HEK293T (cell line): ENCODE results near the gene SGF29.
"Not testable (repeated sequence)": the region's sequence is repeated elsewhere in the genome, so short reads cannot be mapped to it uniquely, and the experiment has no call there.

ENCODE experiments used
- BHLHE40 ChIP-seq: fragments of 450-650 bp; IDR thresholded peaks from 2 replicates; pipeline ENCODE4 v1.6.1; 2016; ENCODE audit warnings: mild to moderate bottlenecking, moderate library complexity, borderline replicate concordance
- ELF4 ChIP-seq: fragments of 450-650 bp; IDR thresholded peaks from 2 replicates; pipeline ENCODE4 v1.6.1; 2017; ENCODE audit warnings: antibody characterized with exemption
- FOXA1 ChIP-seq: fragments of 450-650 bp; IDR thresholded peaks from 2 replicates; pipeline ENCODE4 v1.6.1; 2016; ENCODE audit warnings: mild to moderate bottlenecking
- FOXK2 ChIP-seq: fragments of 450-650 bp; IDR thresholded peaks from 2 replicates; pipeline ENCODE4 v1.6.1; 2016; ENCODE audit warnings: mild to moderate bottlenecking
- FOXM1 ChIP-seq: fragments of 450-650 bp; IDR thresholded peaks from 2 replicates; pipeline ENCODE4 v1.6.1; 2017; ENCODE audit warnings: mild to moderate bottlenecking, borderline replicate concordance
- L3MBTL2 ChIP-seq: fragments of 450-650 bp; conservative IDR thresholded peaks from 2 replicates; pipeline ENCODE4 v1.6.1; 2016; ENCODE audit warnings: mild to moderate bottlenecking
- PKNOX1 ChIP-seq: fragments of 450-650 bp; IDR thresholded peaks from 2 replicates; pipeline ENCODE4 v1.6.1; 2016
- SP1 ChIP-seq: fragments of 450-650 bp; IDR thresholded peaks from 2 replicates; pipeline ENCODE4 v1.6.1; 2017
- SUZ12 ChIP-seq: fragments of 450-650 bp; IDR thresholded peaks from 2 replicates; pipeline ENCODE4 v1.6.1; 2016; ENCODE audit warnings: mild to moderate bottlenecking
- TARDBP ChIP-seq: fragments of 450-650 bp; IDR thresholded peaks from 2 replicates; pipeline ENCODE4 v1.6.1; 2016
- ZNF384 ChIP-seq: fragments of 450-650 bp; IDR thresholded peaks from 2 replicates; pipeline ENCODE4 v1.6.1; 2016

GRCh38 chr16:28630905-28631304 is 77.2 kb downstream of the SGF29 start:
- TF ChIP-seq FOXK2, ELF4, SUZ12, BHLHE40, L3MBTL2, TARDBP, PKNOX1, FOXM1, FOXA1, ZNF384, SP1: not testable (repeated sequence)
